ENCODE data around the gene ACTR3. TPM values are rescaled to one million over a fixed set of nuclear protein-coding genes. Genes with fewer than 3 reads are reported as not detected.

The ACTR3 gene
- total and polyA plus RNA-seq, 2 of the 4 experiments (the other 2 are of a cell fraction): 246 to 307 TPM

- H3K9ac ChIP-seq (ENCODE audit: low read depth, low read length): no peak overlapping the region
- in situ Hi-C loops (cut with MboI; ENCODE audit: low sequenced_read_pairs): no loop called here
Observed at GRCh38 chr2:113898081-113898480, 8.2 kb downstream of the ACTR3 start.

More at GRCh38 chr2:113898081-113898480, 8.2 kb downstream of the ACTR3 start:
- H2BK20ac ChIP-seq (ENCODE audit: low read depth, low read length): no peak overlapping the region
- no peak overlapping the region for H2AK5ac ChIP-seq (ENCODE audit: low read depth, low read length)
- H3K9me1 ChIP-seq (ENCODE audit: insufficient read depth, low read length): peaks cover 16% of the 10 kb centered on the region
- no peak overlapping the region for H3K56ac ChIP-seq (ENCODE audit: extremely low read depth, insufficient read depth, low read length)
- CTCF ChIA-PET: no interaction called here
- H3K79me1 ChIP-seq (ENCODE audit: low read depth in 1 of 2, low read length in 2 of 2): peaks cover 0 to 20% of the 10 kb centered on the region in 2 experiments; a peak in 2 of 4 replicates
- no peak overlapping the region for H2AK9ac ChIP-seq (replicated peaks; ENCODE audit: low read depth, low read length, poor library complexity)
- peaks cover 21% of the 10 kb centered on the region for H3K4me1 ChIP-seq (ENCODE audit: control insufficient read depth, insufficient read depth, low read length)
- peaks cover 97% of the 10 kb centered on the region for H4K20me1 ChIP-seq (ENCODE audit: insufficient read depth, low read length)
- BruUV-seq (replicated peaks): no TSS peak
- H3K4me2 ChIP-seq (ENCODE audit: low read depth, low read length): peak overlapping the region; percentile 33; the same call in 1 of the 2 replicates
- H4K5ac ChIP-seq (ENCODE audit: low read depth, low read length): no peak overlapping the region
- no peaks in the 10 kb centered on the region for H3K9me3 ChIP-seq (ENCODE audit: control insufficient read depth, insufficient read depth, low read length)
- intact Hi-C loops (cut with micrococcal nuclease): loop anchor here (2.0 kb wide), 1 partner anchor 19 kb away; no protein-coding TSS in a partner anchor
- H3K18ac ChIP-seq (ENCODE audit: low read depth, low read length): no peak overlapping the region; the same call in 1 of the 2 replicates
- no peaks in the 10 kb centered on the region for H3K27me3 ChIP-seq (ENCODE audit: control insufficient read depth, insufficient read depth, low read length)
- no peak overlapping the region for H3K4me3 ChIP-seq (ENCODE audit: insufficient read depth, low read depth, low read length)
- TF ChIP-seq MAZ (IDR thresholded peaks at IDR 0.05; ENCODE audit: borderline replicate concordance, low read depth, low read length): no peak
- no peak for TF ChIP-seq FOS (IDR thresholded peaks at IDR 0.05; ENCODE audit: low read depth, low read length)
- no peak for TF ChIP-seq MXI1 (IDR thresholded peaks at IDR 0.05; ENCODE audit: borderline replicate concordance, low read depth, low read length)
- no peak for TF ChIP-seq USF2 (IDR thresholded peaks at IDR 0.05; ENCODE audit: low read depth, low read length)
- dilution Hi-C loops (cut with HindIII; ENCODE audit: low sequenced_read_pairs, unreplicated experiment): no loop called here
- ATAC-seq (ENCODE audit: low read depth) (no peak), DNase-seq (no peak)
- POLR2A ChIA-PET (ENCODE audit: unreplicated experiment): no interaction called here
- no peak overlapping the region for H2BK15ac ChIP-seq (ENCODE audit: low read depth, low read length)
- H4K91ac ChIP-seq (ENCODE audit: insufficient read depth, low read depth, low read length): no peak overlapping the region
- no peak overlapping the region for H2AFZ ChIP-seq (replicated peaks; ENCODE audit: low read length, poor library complexity)
- H3K23ac ChIP-seq (ENCODE audit: low read depth, low read length): no peak overlapping the region
- no peak overlapping the region for H3K4ac ChIP-seq (ENCODE audit: low read depth, low read length)
- H2BK120ac ChIP-seq (ENCODE audit: low read depth, low read length): no peak overlapping the region
- H4K8ac ChIP-seq (ENCODE audit: low read depth in 2 of 2, low read length in 2 of 2): no peak overlapping the region
- peaks cover 11% of the 10 kb centered on the region for H3K36me3 ChIP-seq (ENCODE audit: control insufficient read depth, insufficient read depth, low read length)
- H2BK5ac ChIP-seq (ENCODE audit: low read depth, low read length, poor library complexity, severe bottlenecking): peak overlapping the region; percentile 53
- H3K14ac ChIP-seq (replicated peaks; ENCODE audit: low read depth, low read length): no peak overlapping the region
- no peak overlapping the region for H3K27ac ChIP-seq (ENCODE audit: insufficient read depth, low read length)
